HG02759 (cell line): ENCODE measurements around the gene NCEH1.
"Not testable (repeated sequence)": the region's sequence is repeated elsewhere in the genome, so short reads cannot be mapped to it uniquely, and the experiment has no call there.

Experiments used
- ATAC-seq: cut with Tn5 transposase; IDR thresholded peaks from one replicate; pipeline ENCODE4 v1.9.1; 2021; ENCODE audit warnings: mild to moderate bottlenecking, moderate library complexity; ENCODE audit not compliant: unreplicated experiment

NCEH1 gene

GRCh38 chr3:172710664-172711453 lies at the start of gene NCEH1:
Gene NCEH1 (minus strand): TSS chr3:172711067. CDS start chr3:172710984, 83 bp downstream.
- ATAC-seq, result peak; percentile 100

- ATAC-seq, result not testable (repeated sequence)
Measured at GRCh38 chr3:172760416-172760815, 49.5 kb upstream of the NCEH1 start.

GRCh38 chr3:172753125-172753524 lies 42.3 kb upstream of the NCEH1 start:
- ATAC-seq, result no peak

- no peak for ATAC-seq
Measured at GRCh38 chr3:172752651-172753050, 41.8 kb upstream of the NCEH1 start.

- ATAC-seq, result peak; percentile 8
Measured at GRCh38 chr3:172751175-172751704, 40.4 kb upstream of the NCEH1 start.

GRCh38 chr3:172750368-172751174 lies 39.7 kb upstream of the NCEH1 start, which contains the start of gene ECT2:
Gene ECT2 (plus strand): TSS chr3:172750726. CDS start chr3:172754531, 3,805 bp downstream.
- ATAC-seq, result peak; percentile 97

GRCh38 chr3:172750069-172750367 lies 39.2 kb upstream of the NCEH1 start:
- no peak for ATAC-seq

GRCh38 chr3:172749230-172749965 lies 38.5 kb upstream of the NCEH1 start:
- ATAC-seq, result no peak

GRCh38 chr3:172746475-172746874 lies 35.6 kb upstream of the NCEH1 start:
- no peak for ATAC-seq

- ATAC-seq, result no peak
Measured at GRCh38 chr3:172739462-172739861, 28.6 kb upstream of the NCEH1 start.

- ATAC-seq, result no peak
Measured at GRCh38 chr3:172735014-172735413, 24.1 kb upstream of the NCEH1 start.

GRCh38 chr3:172726380-172726779 lies 15.5 kb upstream of the NCEH1 start:
- no peak for ATAC-seq

- ATAC-seq, result not testable (repeated sequence)
Measured at GRCh38 chr3:172722536-172723040, 11.7 kb upstream of the NCEH1 start.

- peak; percentile 47 for ATAC-seq
Measured at GRCh38 chr3:172717493-172718088, 6.7 kb upstream of the NCEH1 start.

- ATAC-seq, result no peak
Measured at GRCh38 chr3:172716476-172716875, 5.6 kb upstream of the NCEH1 start.

- no peak for ATAC-seq
Measured at GRCh38 chr3:172713316-172713715, 2.4 kb upstream of the NCEH1 start.

- ATAC-seq, result no peak
Measured at GRCh38 chr3:172711454-172711795, 558 bp upstream of the NCEH1 start.

- peak; percentile 0 for ATAC-seq
Measured at GRCh38 chr3:172709774-172710663, 848 bp downstream of the NCEH1 start.

- no peak for ATAC-seq
Measured at GRCh38 chr3:172708921-172709773, 1.7 kb downstream of the NCEH1 start.
